Kidney (tissue), 14 donors: ENCODE data around the gene SP3. TPM values are rescaled to one million over a fixed set of nuclear protein-coding genes. Genes with fewer than 3 reads are reported as not detected.

ENCODE experiments used
- DNase-seq, 5 donors: peaks; one replicate each; pipeline ENCODE4 v3.0.0-alpha.2; 2013 to 2020
- FAIRE-seq: peaks from 2 replicates; lab custom pipeline; 2012; peaks lifted over from hg19 to GRCh38; lab: Jason Lieb, UNC
- H3K27ac ChIP-seq, 2 donors: one replicate each; pipeline ENCODE4 v1.7.0; 2013; ENCODE audit warnings: low read depth in 2 of 2, low read length in 2 of 2, inconsistent platforms in 1 of 2
- H3K27me3 ChIP-seq: one replicate; pipeline ENCODE4 v1.7.1; 2013; ENCODE audit warnings: low read length, inconsistent platforms; ENCODE audit not compliant: control insufficient read depth, insufficient read depth
- H3K36me3 ChIP-seq, 3 donors: one replicate each; pipeline versions ENCODE4 v1.7.0 to v1.7.1; 2013; ENCODE audit warnings: low read length in 3 of 3, control low read depth in 1 of 3, inconsistent platforms in 1 of 3; ENCODE audit not compliant: insufficient read depth in 3 of 3, control insufficient read depth in 2 of 3
- H3K4me1 ChIP-seq, 3 donors: one replicate each; pipeline versions ENCODE4 v1.7.0 to v1.7.1; 2013; ENCODE audit warnings: low read length in 3 of 3, inconsistent platforms in 1 of 3, low read depth in 1 of 3; ENCODE audit not compliant: control insufficient read depth in 2 of 3, insufficient read depth in 2 of 3
- H3K4me3 ChIP-seq, 3 donors: one replicate each; pipeline versions ENCODE4 v1.7.0 to v1.8.1; 2013; ENCODE audit warnings: low read length in 3 of 3, control low read depth in 1 of 3, inconsistent platforms in 1 of 3
- H3K9ac ChIP-seq, 3 donors: one replicate each; pipeline versions ENCODE4 v1.7.0 to v1.7.1; 2013; ENCODE audit warnings: low read length in 3 of 3, control low read depth in 1 of 3, inconsistent platforms in 1 of 3
- H3K9me3 ChIP-seq, 3 donors: one replicate each; pipeline versions ENCODE4 v1.7.0 to v1.7.1; 2013; ENCODE audit warnings: low read length in 3 of 3, control low read depth in 1 of 3, inconsistent platforms in 1 of 3; ENCODE audit not compliant: control insufficient read depth in 2 of 3, insufficient read depth in 1 of 3
- intact Hi-C: fragments of 100-400 bp; cut with DNase I; formaldehyde crosslinking; loops from one replicate; pipeline ENCODE4 v1.11.1; 2022
- polyA plus RNA-seq: library from polyadenylated mRNA; stranded (reverse); fragments of 350-450 nt; fragmentation: Illumina TruSeq; extraction: RNeasy Lipid Tissue Mini Kit (QIAGEN cat#74804); gene quantifications from one replicate; pipeline ENCODE4 v1.2.3, GENCODE V29; 2014; ENCODE audit warnings: low read depth, low replicate concordance; ENCODE audit not compliant: insufficient read depth
- total RNA-seq: library from RNA; stranded (reverse); fragmentation: NEBNext Ultra II Directional; extraction: Animal tissue kit (Norgen Biotek cat#: 25700); gene quantifications from one replicate; pipeline ENCODE4 v1.2.1, GENCODE V29; 2021
- TF ChIP-seq, protein P1 (sequence below): IDR thresholded peaks from 3 replicates; pipeline ENCODE4 v1.5.1; 2012; ENCODE audit warnings: mild to moderate bottlenecking, moderate library complexity, borderline replicate concordance; ENCODE audit not compliant: insufficient read depth; ENCODE audit errors: extremely low read depth
- donor health status: control.
- donor health status: control.
- donor health status: control.
- donor health status: control.
- donor health status: control.
- donor health status: DM: yes; HTN: yes; CAD: no.
- donor health status: Normal renal cell carcinoma (clear cell type).

The SP3 gene
- total and polyA plus RNA-seq, 2 donors from 2014 or later = 14.5 to 86.2 TPM

DNA sequence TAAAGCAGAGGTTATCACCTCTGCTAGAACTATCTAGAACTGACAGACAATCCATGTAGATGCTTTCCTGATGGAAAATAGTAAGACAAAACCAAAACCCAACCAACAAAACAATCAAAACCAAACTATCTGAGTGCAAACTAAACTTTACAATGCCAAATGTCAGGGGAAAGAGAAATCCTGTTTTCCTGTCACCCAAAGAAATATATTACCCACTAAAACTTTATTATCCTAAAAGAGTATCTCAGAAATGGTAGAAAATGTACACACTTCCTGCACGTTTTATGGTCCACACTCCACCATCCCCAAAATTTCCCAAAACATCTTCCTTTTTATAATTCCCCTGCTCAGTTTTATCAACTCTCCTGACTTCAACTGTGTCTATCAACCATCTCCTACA, 29.9 kb downstream of the SP3 start:
- Histone ChIP-seq H3K36me3 (no peaks in the 10 kb centered on the region), H3K9me3 (no peaks in the 10 kb centered on the region), H3K4me3 (no peak overlapping the region), H3K27ac (no peak overlapping the region), H3K4me1 (peaks cover 0 to 3% (median 0%) of the 10 kb centered on the region in 3 donors), H3K27me3 (no peaks in the 10 kb centered on the region), H3K9ac (no peak overlapping the region)
- TF ChIP-seq, protein P1, sequence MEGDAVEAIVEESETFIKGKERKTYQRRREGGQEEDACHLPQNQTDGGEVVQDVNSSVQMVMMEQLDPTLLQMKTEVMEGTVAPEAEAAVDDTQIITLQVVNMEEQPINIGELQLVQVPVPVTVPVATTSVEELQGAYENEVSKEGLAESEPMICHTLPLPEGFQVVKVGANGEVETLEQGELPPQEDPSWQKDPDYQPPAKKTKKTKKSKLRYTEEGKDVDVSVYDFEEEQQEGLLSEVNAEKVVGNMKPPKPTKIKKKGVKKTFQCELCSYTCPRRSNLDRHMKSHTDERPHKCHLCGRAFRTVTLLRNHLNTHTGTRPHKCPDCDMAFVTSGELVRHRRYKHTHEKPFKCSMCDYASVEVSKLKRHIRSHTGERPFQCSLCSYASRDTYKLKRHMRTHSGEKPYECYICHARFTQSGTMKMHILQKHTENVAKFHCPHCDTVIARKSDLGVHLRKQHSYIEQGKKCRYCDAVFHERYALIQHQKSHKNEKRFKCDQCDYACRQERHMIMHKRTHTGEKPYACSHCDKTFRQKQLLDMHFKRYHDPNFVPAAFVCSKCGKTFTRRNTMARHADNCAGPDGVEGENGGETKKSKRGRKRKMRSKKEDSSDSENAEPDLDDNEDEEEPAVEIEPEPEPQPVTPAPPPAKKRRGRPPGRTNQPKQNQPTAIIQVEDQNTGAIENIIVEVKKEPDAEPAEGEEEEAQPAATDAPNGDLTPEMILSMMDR = no peak
- FAIRE-seq = no peak
- DNase-seq = no peak
- intact Hi-C loops = no loop called here

DNA sequence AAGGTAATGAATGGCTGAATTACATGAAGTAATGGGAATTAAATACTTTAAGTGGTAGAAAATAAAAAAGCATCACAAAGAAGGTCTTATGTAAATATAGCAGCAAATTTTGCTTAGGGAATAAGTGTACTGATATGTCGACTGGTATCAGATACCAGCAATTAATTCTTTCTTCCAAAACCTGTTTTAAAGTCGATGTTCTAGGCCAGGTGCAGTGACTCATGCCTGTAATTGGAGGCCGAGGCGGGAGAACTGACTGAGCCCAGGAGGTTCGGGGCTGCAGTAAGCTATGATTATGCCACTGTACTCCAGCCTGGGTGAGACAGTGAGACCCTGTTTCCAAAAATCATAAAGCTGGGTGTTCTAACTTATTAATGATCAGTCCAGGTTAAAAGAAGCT, 30.3 kb downstream of the SP3 start:
- no peak for FAIRE-seq

DNA sequence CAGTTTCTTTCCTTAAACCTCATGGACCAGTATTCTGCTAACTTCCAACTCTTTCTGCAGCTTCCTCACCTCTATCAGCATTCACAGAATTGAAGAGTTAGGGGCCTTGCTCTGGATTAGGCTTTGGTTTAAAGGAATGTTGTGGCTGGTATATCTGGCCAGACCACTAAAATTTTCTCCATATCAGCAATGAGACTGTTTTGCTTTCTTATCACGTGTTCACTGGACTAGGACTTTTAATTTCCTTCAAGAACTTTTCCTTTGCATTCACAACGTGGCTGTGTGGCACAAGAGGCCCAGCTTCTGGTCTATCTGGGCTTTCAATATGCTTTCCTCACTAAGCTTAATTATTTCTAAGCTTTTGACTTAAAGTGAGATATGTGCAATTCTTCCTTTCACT, 33.4 kb downstream of the SP3 start:
- Histone ChIP-seq H3K9ac (no peak overlapping the region), H3K9me3 (no peaks in the 10 kb centered on the region), H3K4me1 (peaks cover 0 to 3% (median 0%) of the 10 kb centered on the region in 3 donors), H3K27ac (no peak overlapping the region), H3K27me3 (no peaks in the 10 kb centered on the region), H3K4me3 (no peak overlapping the region), H3K36me3 (peaks cover 0 to 3% (median 0%) of the 10 kb centered on the region in 3 donors)
- no peak for FAIRE-seq
- intact Hi-C loops = no loop called here
- no peak for DNase-seq
- TF ChIP-seq, protein P1 = no peak

More for the DNA sequence above, 30.3 kb downstream of the SP3 start:
- Histone ChIP-seq H3K36me3 (no peaks in the 10 kb centered on the region), H3K27ac (no peak overlapping the region), H3K27me3 (no peaks in the 10 kb centered on the region), H3K9me3 (no peaks in the 10 kb centered on the region), H3K4me1 (peaks cover 0 to 3% (median 0%) of the 10 kb centered on the region in 3 donors), H3K9ac (no peak overlapping the region), H3K4me3 (no peak overlapping the region)
- no peak for DNase-seq
- TF ChIP-seq, protein P1 = no peak
- intact Hi-C loops = no loop called here

DNA sequence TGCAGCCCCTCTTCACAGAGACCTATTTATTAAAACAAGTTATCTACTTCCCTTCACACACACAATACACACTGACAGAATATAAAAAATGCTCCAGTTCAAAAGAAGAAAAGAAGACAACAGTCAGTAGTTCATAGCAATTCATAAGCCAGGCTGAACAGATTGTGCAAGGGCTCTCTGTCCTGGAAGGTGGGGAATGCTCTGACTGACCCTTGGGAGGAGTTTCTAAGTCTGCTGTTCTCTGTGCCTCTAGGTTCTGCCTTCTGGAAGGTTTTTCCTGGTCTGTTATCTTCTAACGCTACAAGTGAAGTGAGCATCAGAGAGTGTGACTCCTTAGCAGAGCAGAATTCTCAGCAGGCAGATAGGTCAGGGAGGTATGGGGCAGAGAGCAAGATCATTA, 35.7 kb downstream of the SP3 start:
- no peak for DNase-seq
- no peak for FAIRE-seq
- Histone ChIP-seq H3K9ac (no peak overlapping the region), H3K4me1 (no peaks in the 10 kb centered on the region), H3K27ac (no peak overlapping the region), H3K4me3 (no peak overlapping the region), H3K9me3 (no peaks in the 10 kb centered on the region), H3K27me3 (no peaks in the 10 kb centered on the region), H3K36me3 (peaks cover 0 to 3% (median 0%) of the 10 kb centered on the region in 3 donors)
- intact Hi-C loops = no loop called here
- TF ChIP-seq, protein P1 = no peak
